GM18873 (cell line): ENCODE measurements around the gene ITCH.

Experiments
- ATAC-seq: cut with Tn5 transposase; IDR thresholded peaks from one replicate; pipeline ENCODE4 v1.9.1; 2021; ENCODE audit warnings: mild to moderate bottlenecking, moderate library complexity, moderate number of reproducible peaks; ENCODE audit not compliant: unreplicated experiment, low FRiP score

Gene ITCH

DNA sequence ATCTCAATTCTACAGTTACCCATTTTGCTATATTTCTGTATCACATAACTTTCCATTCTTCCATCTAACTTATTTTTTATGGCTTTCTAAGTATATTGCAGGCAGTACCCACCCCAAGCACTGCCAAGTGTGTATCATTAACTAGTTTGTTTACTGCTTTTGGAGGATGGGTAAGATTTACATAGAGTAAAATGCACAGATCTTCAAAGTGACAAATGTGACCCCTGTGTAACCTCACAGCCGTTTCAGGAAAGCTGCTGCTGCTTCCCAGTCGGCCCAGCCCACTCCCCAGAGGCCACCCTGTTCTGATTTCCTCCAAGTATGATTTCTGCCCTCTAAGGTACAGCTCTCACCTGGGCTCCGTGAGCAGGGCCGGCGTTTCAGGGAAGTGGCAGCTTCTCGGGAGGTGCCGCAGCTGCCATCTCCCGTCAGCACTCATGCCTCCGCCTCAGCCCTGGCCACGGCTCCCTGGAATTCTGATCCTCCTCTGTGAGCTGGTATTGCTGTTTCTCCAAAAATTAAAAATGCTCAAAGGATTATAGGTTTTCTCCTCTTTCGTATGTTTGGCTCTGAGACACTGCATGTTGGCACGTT is 180.5 kb downstream of the ITCH start:
- no peak for ATAC-seq

DNA sequence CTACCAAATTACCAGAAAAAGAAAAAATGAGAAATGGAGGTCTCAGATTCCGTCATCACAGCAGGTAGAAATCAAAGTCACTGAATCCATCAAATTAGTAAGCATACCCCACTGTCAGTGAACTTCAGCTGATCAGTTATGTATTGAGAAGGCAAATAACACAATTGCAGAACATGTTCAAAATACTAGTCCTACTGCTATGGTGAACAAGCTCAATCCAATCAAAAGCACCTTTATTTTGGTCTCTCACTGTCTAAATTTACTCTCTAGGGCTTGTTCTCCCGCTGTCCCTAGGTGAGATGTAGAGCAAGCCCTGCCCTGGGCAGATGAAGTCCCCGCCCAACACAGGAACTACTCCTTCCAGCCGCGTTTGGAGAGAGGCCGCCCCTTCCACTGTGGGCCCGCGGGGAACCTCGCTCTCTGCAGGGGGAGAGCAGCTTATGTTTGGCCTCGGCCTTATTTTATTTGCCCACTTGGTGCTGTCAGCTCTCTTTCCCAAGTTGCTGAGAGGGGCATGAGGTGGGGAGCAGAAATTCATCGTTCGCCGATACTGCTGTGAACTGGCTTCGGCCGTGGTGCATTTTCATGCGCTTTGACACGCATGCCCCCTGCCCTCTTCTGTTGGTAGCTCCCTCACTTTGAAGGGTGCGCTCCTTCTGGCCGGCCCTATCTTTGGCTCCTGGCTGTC is 181.2 kb downstream of the ITCH start:
- no peak for ATAC-seq

DNA sequence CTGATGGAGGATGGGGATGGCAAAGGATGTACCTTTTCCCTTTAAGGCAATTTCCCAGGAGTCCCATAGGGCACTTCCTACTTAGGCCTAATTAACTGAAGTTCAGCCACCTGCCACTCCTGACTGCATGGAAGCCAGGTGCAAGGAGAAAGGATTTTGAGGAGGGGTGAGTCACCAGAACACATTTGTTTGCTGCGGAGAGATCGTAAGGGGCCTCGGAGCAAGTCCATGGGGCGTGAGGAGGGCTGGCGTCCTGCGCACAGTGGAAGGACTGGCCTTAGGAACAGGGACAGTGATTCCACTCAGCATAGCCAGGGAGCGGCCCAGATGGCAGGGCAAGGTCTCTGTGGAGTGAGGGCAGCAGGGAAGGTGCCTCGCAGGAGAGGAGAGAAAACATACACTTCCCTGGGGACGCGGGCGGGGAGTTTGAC is 183.7 kb downstream of the ITCH start:
- ATAC-seq = no peak

DNA sequence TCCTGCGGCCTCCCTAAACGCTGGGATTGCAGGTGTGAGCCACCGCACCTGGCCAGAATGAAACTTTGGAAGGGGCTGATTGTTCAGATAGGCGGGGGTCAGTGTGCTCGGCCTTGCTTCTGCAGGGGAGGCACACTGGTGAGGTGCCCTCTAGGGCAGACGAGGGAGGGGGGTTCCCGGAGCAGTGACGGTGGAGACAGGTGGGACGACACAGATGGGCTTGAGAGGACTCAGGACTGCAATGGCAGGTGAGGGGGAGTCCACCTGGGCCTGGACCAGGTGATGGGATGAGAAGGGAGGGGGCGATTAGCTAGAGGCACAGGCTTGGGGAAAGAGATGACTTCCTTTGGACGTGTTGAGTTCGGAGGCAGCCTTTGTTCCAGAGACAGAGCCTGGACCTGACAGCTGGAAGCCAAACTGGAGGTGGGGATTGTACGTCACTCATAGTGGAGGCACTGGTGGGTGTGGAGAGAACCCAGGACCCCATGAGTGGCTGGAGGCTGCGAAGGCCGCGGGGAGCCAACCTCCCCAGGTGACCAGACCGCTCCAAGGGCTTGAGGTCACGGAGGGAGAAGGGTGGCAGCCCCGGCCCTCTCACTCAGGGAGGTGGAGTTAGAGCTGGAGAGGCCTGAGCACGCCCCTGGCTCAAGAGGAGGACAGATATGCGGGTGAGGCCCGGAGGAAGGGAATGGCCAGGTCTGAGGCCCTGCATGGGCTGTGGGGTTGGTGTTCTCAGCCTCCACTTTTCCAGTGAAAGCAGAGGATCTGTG is 185.0 kb downstream of the ITCH start:
- no peak for ATAC-seq

DNA sequence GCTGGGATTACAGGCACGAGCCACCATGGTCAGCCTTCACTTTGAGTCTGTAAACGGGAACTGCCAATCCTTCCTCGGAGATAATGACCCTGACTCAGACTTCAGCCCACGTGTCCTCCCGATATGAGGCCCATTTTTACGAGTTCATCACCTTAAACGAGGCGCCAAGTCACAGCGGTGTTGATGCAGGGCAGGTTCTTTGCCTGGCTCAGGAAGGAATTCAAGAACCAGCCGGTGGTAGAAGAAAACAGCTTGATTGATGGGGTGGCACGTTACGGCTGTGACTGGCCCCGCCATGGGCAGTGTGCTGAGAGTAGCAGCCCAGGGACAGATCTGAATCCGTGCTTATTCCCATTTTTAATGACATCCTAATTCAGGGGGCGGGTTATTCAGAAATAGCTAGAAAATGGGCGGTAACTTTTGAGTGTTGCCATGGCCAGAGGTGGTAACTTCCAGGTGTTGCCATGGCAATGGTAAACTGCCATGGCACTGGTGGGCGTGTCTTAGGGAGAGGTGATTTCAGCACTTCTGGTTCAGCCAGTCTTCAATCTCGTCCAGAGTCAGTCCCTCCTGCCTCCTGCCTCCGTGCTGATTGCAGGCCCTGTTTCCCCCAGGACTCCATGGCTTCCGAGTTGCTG is 186.3 kb downstream of the ITCH start:
- no peak for ATAC-seq

DNA sequence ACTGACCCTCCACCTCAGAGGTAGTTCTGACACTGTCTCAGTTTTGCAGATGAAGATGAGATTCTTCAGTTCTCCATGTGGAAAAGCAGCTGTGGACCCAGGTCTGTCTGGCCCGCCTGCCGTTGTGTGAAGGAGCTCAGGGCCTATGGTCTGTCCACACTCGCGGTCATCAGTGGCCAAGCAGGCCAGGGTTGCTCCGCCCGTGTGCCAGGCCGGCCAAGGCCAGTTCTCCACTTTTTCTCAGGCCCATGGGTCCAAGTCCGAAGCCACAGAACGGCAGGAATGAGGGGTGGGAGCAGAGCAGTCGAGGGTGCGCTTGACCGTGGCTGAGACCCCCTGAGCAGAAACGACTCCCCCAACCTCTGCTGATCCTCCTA is 186.8 kb downstream of the ITCH start:
- ATAC-seq = no peak

DNA sequence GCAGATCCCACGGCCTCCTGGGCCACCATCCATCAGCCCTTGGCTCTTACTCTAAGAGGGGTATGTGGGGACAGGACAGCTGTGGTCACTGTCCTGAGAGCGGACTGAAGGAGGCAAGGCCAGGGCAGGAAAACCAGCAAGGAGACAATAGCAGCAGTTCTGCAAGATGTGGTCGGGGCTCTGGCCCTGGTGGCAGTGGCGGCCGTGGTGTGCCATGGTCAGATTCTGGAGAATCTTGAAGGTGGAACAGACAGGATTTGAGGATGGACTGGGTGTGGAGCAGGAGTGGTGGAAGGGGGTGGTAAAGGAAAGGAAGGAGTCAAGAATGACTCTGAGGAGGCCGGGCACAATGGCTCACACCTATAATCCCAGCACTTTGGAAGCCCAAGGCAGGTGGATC is 189.5 kb downstream of the ITCH start:
- no peak for ATAC-seq

DNA sequence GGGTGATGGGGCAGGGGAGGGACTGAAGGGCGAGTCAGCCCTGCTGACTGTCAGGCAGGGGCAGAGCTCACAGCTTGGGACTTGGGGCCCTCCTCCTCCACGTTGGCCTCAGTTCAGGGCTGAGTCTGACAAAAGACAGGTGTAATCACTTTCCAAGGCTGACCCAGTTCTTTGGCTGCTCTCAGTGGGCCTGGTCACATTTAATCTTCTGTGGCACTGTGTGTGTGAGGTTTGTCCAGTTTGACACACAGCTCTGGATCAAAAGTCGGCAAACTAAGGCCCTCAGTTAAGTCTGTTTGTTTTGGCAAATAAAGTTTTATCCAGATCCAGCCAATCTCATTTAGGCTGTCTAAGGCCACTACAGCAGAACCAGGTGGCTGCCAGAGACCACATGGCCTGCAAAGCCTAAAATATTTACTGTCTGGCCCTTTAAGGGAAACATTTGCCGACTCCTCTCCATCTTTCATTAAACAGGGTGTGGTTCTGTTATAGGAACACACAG is 190.3 kb downstream of the ITCH start:
- no peak for ATAC-seq

DNA sequence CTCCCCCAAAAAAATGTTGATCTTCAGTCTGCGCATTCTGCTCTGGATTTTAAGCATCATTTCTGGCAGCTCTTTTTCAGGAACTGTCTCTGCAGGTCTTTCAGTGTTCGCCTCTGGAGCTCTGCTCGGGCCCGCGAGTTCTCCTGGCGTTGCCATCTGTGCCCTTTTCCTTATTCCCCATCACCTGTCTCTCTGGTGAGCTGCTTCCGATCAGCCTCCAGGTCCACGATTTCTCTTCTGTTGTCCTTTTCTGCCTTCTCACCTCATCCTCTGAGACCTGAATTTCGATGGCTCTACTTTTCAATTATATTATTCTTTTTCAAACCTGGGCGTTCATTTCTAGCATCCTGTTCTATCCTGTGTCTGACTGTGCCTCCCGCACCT is 194.9 kb downstream of the ITCH start:
- ATAC-seq = no peak

DNA sequence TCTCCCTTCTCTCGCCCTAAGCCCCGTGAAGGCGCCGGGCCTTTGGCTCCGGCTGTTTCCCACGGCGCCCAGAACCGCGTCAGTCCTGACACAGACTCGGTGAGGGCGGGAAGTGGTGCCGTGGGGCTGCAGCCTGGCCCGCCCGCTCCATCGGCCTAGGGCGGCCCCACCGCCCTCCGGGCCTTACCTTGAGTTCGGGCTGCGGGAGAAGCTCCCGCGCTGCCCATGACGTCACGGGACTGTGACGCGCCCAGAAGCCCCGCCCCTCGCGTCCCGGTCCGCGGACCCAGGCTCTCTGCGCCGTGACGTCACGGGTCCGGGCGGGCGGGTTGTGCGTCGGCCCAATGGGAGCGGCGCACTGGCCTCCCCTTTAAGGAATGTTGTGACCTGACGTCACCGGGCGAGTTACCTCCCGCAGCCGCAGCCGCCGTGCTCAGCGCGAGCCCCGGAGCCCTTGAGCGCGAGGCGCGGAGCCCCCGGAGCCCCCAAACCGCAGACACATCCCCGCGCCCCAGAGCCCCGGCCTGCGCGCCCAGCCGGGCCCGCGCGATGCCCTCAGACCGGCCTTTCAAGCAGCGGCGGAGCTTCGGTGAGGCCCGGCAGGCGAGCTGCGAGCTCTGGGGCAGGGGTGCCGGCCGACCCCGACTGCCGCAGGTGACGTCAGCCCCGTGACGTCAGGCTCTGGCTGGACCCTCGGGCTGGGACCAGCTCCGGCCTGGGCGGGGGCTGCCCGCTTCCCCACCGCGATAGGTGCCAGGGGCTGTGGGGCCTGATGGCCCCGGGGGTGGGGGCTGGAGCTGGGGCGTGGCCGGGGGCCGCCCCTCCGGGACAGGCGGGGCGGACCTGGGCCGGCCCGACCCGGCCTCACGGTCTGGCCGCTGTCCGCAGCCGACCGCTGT is 195.5 kb downstream of the ITCH start, which contains the start of gene MAP1LC3A:
Gene MAP1LC3A (plus strand): TSS at position 399 of the 899 bp plus-strand sequence. CDS start 151 bp downstream, at position 550.
- ATAC-seq = no peak

DNA sequence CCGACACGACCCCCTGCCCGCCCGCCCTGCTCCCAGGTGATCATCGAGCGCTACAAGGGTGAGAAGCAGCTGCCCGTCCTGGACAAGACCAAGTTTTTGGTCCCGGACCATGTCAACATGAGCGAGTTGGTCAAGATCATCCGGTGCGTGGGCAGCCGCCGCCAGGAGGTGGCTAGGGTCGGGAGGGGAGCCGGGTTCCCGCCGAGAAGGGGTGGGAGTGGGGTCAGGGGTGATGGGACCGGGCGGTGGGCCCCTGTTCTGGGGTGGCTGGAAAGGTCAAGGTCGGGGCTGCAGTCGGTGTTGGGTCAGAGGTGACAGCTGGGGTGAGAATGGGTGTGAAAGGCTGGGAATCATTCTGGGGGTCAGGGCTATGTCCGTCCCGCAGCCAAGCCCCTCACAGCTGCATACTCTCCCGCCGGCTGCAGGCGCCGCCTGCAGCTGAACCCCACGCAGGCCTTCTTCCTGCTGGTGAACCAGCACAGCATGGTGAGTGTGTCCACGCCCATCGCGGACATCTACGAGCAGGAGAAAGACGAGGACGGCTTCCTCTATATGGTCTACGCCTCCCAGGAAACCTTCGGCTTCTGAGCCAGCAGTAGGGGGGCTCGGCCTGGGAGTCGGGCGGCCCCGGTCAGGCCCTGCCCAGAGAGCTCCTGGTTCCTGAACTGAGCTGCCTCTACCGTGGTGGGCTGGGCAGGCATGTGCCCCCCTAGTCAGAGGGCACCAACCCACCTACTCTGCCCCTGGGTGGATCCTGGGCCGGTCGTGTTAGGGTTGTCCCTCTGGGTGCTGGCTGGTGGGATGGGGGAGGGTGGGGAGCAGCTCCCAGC is 196.5 kb downstream of the ITCH start:
- no peak for ATAC-seq

DNA sequence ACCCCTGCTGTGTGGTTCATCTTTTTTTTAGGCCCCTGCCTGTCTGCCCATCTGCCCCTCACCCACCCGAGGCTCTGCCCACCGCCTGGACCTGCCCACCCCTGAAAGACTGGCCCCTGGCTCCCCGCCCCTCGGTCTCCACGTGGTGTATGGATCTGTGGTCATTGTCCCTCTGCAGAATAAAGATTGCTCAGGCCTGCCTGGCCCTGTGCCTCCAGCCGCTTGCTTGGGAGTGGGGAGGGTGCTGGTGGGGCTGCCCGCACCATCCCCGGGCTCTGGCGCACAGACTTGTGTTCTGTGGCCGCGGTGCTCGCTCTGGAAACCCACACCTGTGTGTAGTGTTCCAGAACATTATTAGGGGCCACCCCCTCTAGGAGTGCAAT is 197.1 kb downstream of the ITCH start:
- no peak for ATAC-seq

DNA sequence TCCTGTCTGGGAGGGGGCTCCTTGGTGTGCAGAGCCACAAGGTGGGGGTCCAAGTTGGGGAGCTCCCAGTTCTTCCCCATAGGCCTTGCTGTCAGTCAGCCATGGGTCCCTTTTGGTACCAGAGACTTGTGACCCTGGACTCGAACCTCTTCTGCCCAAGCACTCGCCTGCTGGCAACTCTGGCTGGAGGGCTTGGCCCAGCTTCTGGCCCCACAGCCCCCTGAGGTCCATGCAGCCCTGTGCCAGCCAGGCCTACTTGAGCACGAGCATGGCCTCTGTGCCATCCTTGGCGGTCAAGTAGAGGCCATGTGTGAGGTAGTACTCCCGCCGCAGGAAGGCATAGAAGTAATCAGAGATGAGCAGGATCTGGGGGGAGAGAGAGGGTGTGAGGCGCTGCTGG is 197.5 kb downstream of the ITCH start:
- no peak for ATAC-seq
